ENCODE data around the gene GRIK2.

Gene GRIK2

GRCh38 chr6:101450901-101451300 lies 57.4 kb downstream of the GRIK2 start:
- TF ChIP-seq REST (IDR thresholded peaks at IDR 0.05; ENCODE audit: insufficient read depth in 1 of 2, low read depth in 2 of 2, low read length in 2 of 2): no peak
- no peak for TF ChIP-seq POLR2AphosphoS5 (IDR thresholded peaks at IDR 0.05; ENCODE audit: low read depth, low read length)
- TF ChIP-seq FOXP2 (optimal IDR thresholded peaks at IDR 0.05; ENCODE audit: borderline replicate concordance, extremely low read depth, extremely low read length, insufficient read depth): no peak
- no peak for TF ChIP-seq TAF1 (IDR thresholded peaks at IDR 0.05; ENCODE audit: borderline replicate concordance, insufficient read depth, low read length)
- TF ChIP-seq SIN3A (IDR thresholded peaks at IDR 0.05; ENCODE audit: borderline replicate concordance, insufficient read depth, low read length): no peak

GRCh38 chr6:101451981-101452380 lies 58.5 kb downstream of the GRIK2 start:
- no peak for TF ChIP-seq POLR2AphosphoS5 (IDR thresholded peaks at IDR 0.05; ENCODE audit: low read depth, low read length)
- TF ChIP-seq SIN3A (IDR thresholded peaks at IDR 0.05; ENCODE audit: borderline replicate concordance, insufficient read depth, low read length): no peak
- TF ChIP-seq REST (IDR thresholded peaks at IDR 0.05; ENCODE audit: insufficient read depth in 1 of 2, low read depth in 2 of 2, low read length in 2 of 2): no peak
- TF ChIP-seq FOXP2 (optimal IDR thresholded peaks at IDR 0.05; ENCODE audit: borderline replicate concordance, extremely low read depth, extremely low read length, insufficient read depth): no peak
- no peak for TF ChIP-seq TAF1 (IDR thresholded peaks at IDR 0.05; ENCODE audit: borderline replicate concordance, insufficient read depth, low read length)

- no peak for TF ChIP-seq SIN3A (IDR thresholded peaks at IDR 0.05; ENCODE audit: borderline replicate concordance, insufficient read depth, low read length)
- TF ChIP-seq REST (IDR thresholded peaks at IDR 0.05; ENCODE audit: insufficient read depth in 1 of 2, low read depth in 2 of 2, low read length in 2 of 2): no peak
- no peak for TF ChIP-seq FOXP2 (optimal IDR thresholded peaks at IDR 0.05; ENCODE audit: borderline replicate concordance, extremely low read depth, extremely low read length, insufficient read depth)
- TF ChIP-seq TAF1 (IDR thresholded peaks at IDR 0.05; ENCODE audit: borderline replicate concordance, insufficient read depth, low read length): no peak
- TF ChIP-seq POLR2AphosphoS5 (IDR thresholded peaks at IDR 0.05; ENCODE audit: low read depth, low read length): no peak
Measured at GRCh38 chr6:101453221-101453620, 59.7 kb downstream of the GRIK2 start.

GRCh38 chr6:101454106-101454676 lies 60.7 kb downstream of the GRIK2 start:
- TF ChIP-seq REST (IDR thresholded peaks at IDR 0.05; ENCODE audit: insufficient read depth in 1 of 2, low read depth in 2 of 2, low read length in 2 of 2) (no peak), TAF1 (IDR thresholded peaks at IDR 0.05; ENCODE audit: borderline replicate concordance, insufficient read depth, low read length) (no peak), SIN3A (IDR thresholded peaks at IDR 0.05; ENCODE audit: borderline replicate concordance, insufficient read depth, low read length) (no peak), POLR2AphosphoS5 (IDR thresholded peaks at IDR 0.05; ENCODE audit: low read depth, low read length) (no peak), FOXP2 (optimal IDR thresholded peaks at IDR 0.05; ENCODE audit: borderline replicate concordance, extremely low read depth, extremely low read length, insufficient read depth) (no peak)

Measured in PFSK-1 (cell line).